ENCODE measurements around the gene BLM.
"Not testable (repeated sequence)": the region's sequence is repeated elsewhere in the genome, so short reads cannot be mapped to it uniquely, and the experiment has no call there.

BLM gene

GRCh38 chr15:90683876-90684275 is 33.3 kb upstream of the BLM start:
- Histone ChIP-seq H3K4me3 (ENCODE audit: low read depth, low read length) (no peak overlapping the region), H3K4me1 (no peaks in the 10 kb centered on the region), H3K27me3 (no peaks in the 10 kb centered on the region), H3K36me3 (no peaks in the 10 kb centered on the region), H3K9me3 (no peaks in the 10 kb centered on the region; the same call in 1 of the 2 replicates)
- no peak for TF ChIP-seq CTCF (IDR thresholded peaks at IDR 0.05; ENCODE audit: low read depth, low read length)
- no peak for DNase-seq

- TF ChIP-seq CTCF (IDR thresholded peaks at IDR 0.05; ENCODE audit: low read depth, low read length): no peak
- Histone ChIP-seq H3K9me3 (no peaks in the 10 kb centered on the region; the same call in 1 of the 2 replicates), H3K4me3 (ENCODE audit: low read depth, low read length) (no peak overlapping the region), H3K4me1 (no peaks in the 10 kb centered on the region), H3K36me3 (no peaks in the 10 kb centered on the region), H3K27me3 (no peaks in the 10 kb centered on the region)
- no peak for DNase-seq
Measured at GRCh38 chr15:90684281-90684680, 32.9 kb upstream of the BLM start.

GRCh38 chr15:90685591-90686434 is 31.3 kb upstream of the BLM start:
- Histone ChIP-seq H3K27me3 (no peaks in the 10 kb centered on the region), H3K9me3 (no peaks in the 10 kb centered on the region; the same call in 1 of the 2 replicates), H3K4me3 (ENCODE audit: low read depth, low read length) (no peak overlapping the region), H3K4me1 (no peaks in the 10 kb centered on the region), H3K36me3 (no peaks in the 10 kb centered on the region)
- no peak for TF ChIP-seq CTCF (IDR thresholded peaks at IDR 0.05; ENCODE audit: low read depth, low read length)
- no peak for DNase-seq

GRCh38 chr15:90686435-90687218 is 30.5 kb upstream of the BLM start:
- Histone ChIP-seq H3K9me3 (no peaks in the 10 kb centered on the region; the same call in 1 of the 2 replicates), H3K36me3 (no peaks in the 10 kb centered on the region), H3K4me1 (no peaks in the 10 kb centered on the region), H3K4me3 (ENCODE audit: low read depth, low read length) (no peak overlapping the region), H3K27me3 (no peaks in the 10 kb centered on the region)
- TF ChIP-seq CTCF (IDR thresholded peaks at IDR 0.05; ENCODE audit: low read depth, low read length): no peak
- DNase-seq: no peak

GRCh38 chr15:90689326-90689961 is 27.7 kb upstream of the BLM start:
- not testable (repeated sequence) for H3K4me1 ChIP-seq; H3K36me3 ChIP-seq; H3K9me3 ChIP-seq; DNase-seq; H3K27me3 ChIP-seq; H3K4me3 ChIP-seq (ENCODE audit: low read depth, low read length)

- H3K9me3 ChIP-seq: no peaks in the 10 kb centered on the region; the same call in 1 of the 2 replicates
Measured at GRCh38 chr15:90690585-90690984, 26.6 kb upstream of the BLM start.

More at GRCh38 chr15:90690585-90690984, 26.6 kb upstream of the BLM start:
- Histone ChIP-seq H3K36me3 (no peaks in the 10 kb centered on the region), H3K27me3 (no peaks in the 10 kb centered on the region), H3K4me1 (no peaks in the 10 kb centered on the region), H3K4me3 (ENCODE audit: low read depth, low read length) (no peak overlapping the region)
- DNase-seq: no peak
- no peak for TF ChIP-seq CTCF (IDR thresholded peaks at IDR 0.05; ENCODE audit: low read depth, low read length)
